WTC11 (cell line): ENCODE results near the gene FANCC. TPM values are rescaled to one million over a fixed set of nuclear protein-coding genes. Genes with fewer than 3 reads are reported as not detected.
A peak's percentile ranks its signal among the peaks of the same experiment; 100 is the strongest.

Experiments
- ATAC-seq: fragments of 200-7000 bp; cut with Tn5 transposase; 2 replicates; pipeline ENCODE4 v1.10.0; 2021; ENCODE audit warnings: mild to moderate bottlenecking, moderate library complexity
- CTCF ChIA-PET: fragments of 300-600 bp; sonication (Branson Sonifier 250); formaldehyde crosslinking; loops from one replicate; lab custom pipeline; 2021; ENCODE audit warnings: antibody characterized with exemption; lab: Charles Lee
- POLR2A ChIA-PET: fragments of 350-600 bp; sonication (Branson Sonifier 250); formaldehyde crosslinking; loops from one replicate; lab custom pipeline; 2021; ENCODE audit warnings: antibody characterized with exemption; lab: Charles Lee
- DNase-seq: peaks from one replicate; pipeline ENCODE4 v3.0.0; 2021; ENCODE audit warnings: low spot score
- H3K27ac Mint-ChIP-seq: 2 replicates; pipeline ENCODE4 v1.8.0; 2021; ENCODE audit warnings: mixed read lengths
- H3K27me3 Mint-ChIP-seq: 2 replicates; pipeline ENCODE4 v1.8.0; 2021; ENCODE audit warnings: low read depth, mild to moderate bottlenecking, moderate library complexity, mixed read lengths
- H3K36me3 Mint-ChIP-seq: 2 replicates; pipeline ENCODE4 v1.8.0; 2021; ENCODE audit warnings: mixed read lengths
- H3K4me1 Mint-ChIP-seq: 2 replicates; pipeline ENCODE4 v1.8.0; 2022; ENCODE audit warnings: mixed read lengths
- H3K4me3 Mint-ChIP-seq: 2 replicates; pipeline ENCODE4 v1.8.0; 2021; ENCODE audit warnings: mild to moderate bottlenecking, moderate library complexity, mixed read lengths
- H3K9me3 Mint-ChIP-seq: 2 replicates; pipeline ENCODE4 v1.8.0; 2021; ENCODE audit warnings: mixed read lengths
- CREB1 ChIP-seq: sonication (generic); formaldehyde crosslinking; IDR thresholded peaks from 2 replicates; pipeline ENCODE4 v1.8.0; 2023; ENCODE audit warnings: mild to moderate bottlenecking, missing genetic modification reagents
- CREM ChIP-seq: sonication (generic); formaldehyde crosslinking; IDR thresholded peaks from 2 replicates; pipeline ENCODE4 v1.8.1; 2022; ENCODE audit warnings: mild to moderate bottlenecking, missing genetic modification reagents, moderate library complexity
- FOXK1 ChIP-seq: sonication (generic); formaldehyde crosslinking; IDR thresholded peaks from 2 replicates; pipeline ENCODE4 v1.8.0; 2022; ENCODE audit warnings: mild to moderate bottlenecking, moderate library complexity, missing genetic modification reagents
- GRHL2 ChIP-seq: fragments of 250-450 bp; sonication (Bioruptor Pico); IDR thresholded peaks from 2 replicates; pipeline ENCODE4 v1.8.0; 2022; ENCODE audit warnings: mild to moderate bottlenecking, moderate library complexity; ENCODE audit not compliant: insufficient replicate concordance, severe bottlenecking
- GTF2I ChIP-seq: fragments of 250-450 bp; sonication (Bioruptor Pico); conservative IDR thresholded peaks from 2 replicates; pipeline ENCODE4 v1.4.0; 2021; ENCODE audit warnings: mild to moderate bottlenecking
- IRF2 ChIP-seq: sonication (generic); formaldehyde crosslinking; IDR thresholded peaks from 2 replicates; pipeline ENCODE4 v1.8.0; 2022; ENCODE audit warnings: low read depth, missing genetic modification reagents, borderline replicate concordance
- MXD4 ChIP-seq: fragments of 250-450 bp; sonication (Bioruptor Pico); IDR thresholded peaks from 2 replicates; pipeline ENCODE4 v1.8.0; 2021; ENCODE audit warnings: mild to moderate bottlenecking, moderate library complexity, borderline replicate concordance
- RELA ChIP-seq: sonication (generic); formaldehyde crosslinking; IDR thresholded peaks from 2 replicates; pipeline ENCODE4 v1.8.1; 2022; ENCODE audit warnings: missing genetic modification reagents, mild to moderate bottlenecking, borderline replicate concordance
- SOX15 ChIP-seq: fragments of 250-450 bp; sonication (Bioruptor Pico); IDR thresholded peaks from 2 replicates; pipeline ENCODE4 v1.9.0; 2021; ENCODE audit warnings: mild to moderate bottlenecking
- ZNF317 ChIP-seq: sonication (generic); formaldehyde crosslinking; IDR thresholded peaks from 2 replicates; pipeline ENCODE4 v1.8.1; 2023; ENCODE audit warnings: low read depth, mild to moderate bottlenecking, moderate library complexity, missing genetic modification reagents, borderline replicate concordance
- ZNF423 ChIP-seq: fragments of 250-450 bp; sonication (Bioruptor Pico); IDR thresholded peaks from 2 replicates; pipeline ENCODE4 v2.1.2; 2022; ENCODE audit warnings: mild to moderate bottlenecking, moderate library complexity
- total RNA-seq: library from RNA; stranded (reverse); gene quantifications from 3 replicates; pipeline ENCODE4 v1.2.3, GENCODE V29; 2021
- TF ChIP-seq, protein P1 (sequence below): sonication (generic); formaldehyde crosslinking; IDR thresholded peaks from 2 replicates; pipeline ENCODE4 v1.8.0; 2022; ENCODE audit warnings: mild to moderate bottlenecking, missing genetic modification reagents
- TF ChIP-seq, protein P2 (sequence below): sonication (generic); formaldehyde crosslinking; conservative IDR thresholded peaks from 2 replicates; pipeline ENCODE4 v1.8.1; 2023; ENCODE audit warnings: mild to moderate bottlenecking, low read depth, missing genetic modification reagents, moderate library complexity
- TF ChIP-seq, protein P3 (sequence below): sonication (generic); formaldehyde crosslinking; IDR thresholded peaks from 2 replicates; pipeline ENCODE4 v1.8.0; 2023; ENCODE audit warnings: missing genetic modification reagents, mild to moderate bottlenecking, borderline replicate concordance
- TF ChIP-seq, protein P4 (sequence below): sonication (generic); formaldehyde crosslinking; IDR thresholded peaks from 2 replicates; pipeline ENCODE4 v1.8.1; 2022; ENCODE audit warnings: mild to moderate bottlenecking, missing genetic modification reagents, moderate library complexity, borderline replicate concordance
- TF ChIP-seq, protein P5 (sequence below): sonication (generic); formaldehyde crosslinking; IDR thresholded peaks from 2 replicates; pipeline ENCODE4 v1.8.1; 2023; ENCODE audit warnings: mild to moderate bottlenecking, missing genetic modification reagents, borderline replicate concordance
- TF ChIP-seq, protein P6 (sequence below): sonication (generic); formaldehyde crosslinking; IDR thresholded peaks from 2 replicates; pipeline ENCODE4 v1.8.1; 2022; ENCODE audit warnings: mild to moderate bottlenecking, moderate library complexity, missing genetic modification reagents

Gene FANCC
- total RNA-seq, 1 experiment from 2014 or later = 10.9 TPM

DNA sequence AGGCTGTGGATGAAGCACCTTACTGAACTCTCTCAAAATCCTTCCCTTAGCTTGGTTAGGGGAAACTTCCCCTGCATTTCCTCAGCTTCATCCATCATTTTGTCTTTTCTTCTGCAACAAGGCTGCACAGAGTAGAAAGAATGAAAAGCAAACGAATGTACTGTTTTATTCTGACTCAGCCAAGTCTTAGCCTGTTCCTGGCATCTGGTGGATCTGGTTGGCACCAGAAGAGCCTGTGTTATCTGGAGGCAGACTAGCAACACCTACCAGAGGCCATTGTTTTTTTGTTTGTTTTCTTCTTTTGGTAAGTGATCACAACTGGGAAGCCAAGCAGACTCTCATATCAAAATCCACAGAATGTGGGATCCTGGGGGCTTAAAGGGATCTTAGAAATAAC is 200.7 kb downstream of the FANCC start:
- CTCF ChIA-PET = interaction anchor here (0.6 to 6.9 kb wide), 7 partner anchors 12 to 436 kb away, joined by 3 to 128 read pairs (median 7); no protein-coding TSS in a partner anchor
- Mint-ChIP-seq H3K4me1 (peaks cover 14% of the 10 kb centered on the region), H3K4me3 (no peak overlapping the region), H3K27ac (peak overlapping the region; percentile 6; the same call in 1 of the 2 replicates), H3K36me3 (peaks cover 5% of the 10 kb centered on the region; the same call in 1 of the 2 replicates), H3K27me3 (no peaks in the 10 kb centered on the region), H3K9me3 (no peaks in the 10 kb centered on the region)
- no peak for DNase-seq
- TF ChIP-seq, protein P1, sequence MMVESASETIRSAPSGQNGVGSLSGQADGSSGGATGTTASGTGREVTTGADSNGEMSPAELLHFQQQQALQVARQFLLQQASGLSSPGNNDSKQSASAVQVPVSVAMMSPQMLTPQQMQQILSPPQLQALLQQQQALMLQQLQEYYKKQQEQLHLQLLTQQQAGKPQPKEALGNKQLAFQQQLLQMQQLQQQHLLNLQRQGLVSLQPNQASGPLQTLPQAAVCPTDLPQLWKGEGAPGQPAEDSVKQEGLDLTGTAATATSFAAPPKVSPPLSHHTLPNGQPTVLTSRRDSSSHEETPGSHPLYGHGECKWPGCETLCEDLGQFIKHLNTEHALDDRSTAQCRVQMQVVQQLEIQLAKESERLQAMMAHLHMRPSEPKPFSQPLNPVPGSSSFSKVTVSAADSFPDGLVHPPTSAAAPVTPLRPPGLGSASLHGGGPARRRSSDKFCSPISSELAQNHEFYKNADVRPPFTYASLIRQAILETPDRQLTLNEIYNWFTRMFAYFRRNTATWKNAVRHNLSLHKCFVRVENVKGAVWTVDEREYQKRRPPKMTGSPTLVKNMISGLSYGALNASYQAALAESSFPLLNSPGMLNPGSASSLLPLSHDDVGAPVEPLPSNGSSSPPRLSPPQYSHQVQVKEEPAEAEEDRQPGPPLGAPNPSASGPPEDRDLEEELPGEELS = no peak
- TF ChIP-seq MXD4 (no peak), GRHL2 (CRISPR knock-in tag) (no peak), CREM (CRISPR knock-in tag) (no peak), SOX15 (CRISPR knock-in tag) (no peak), RELA (CRISPR knock-in tag) (no peak), FOXK1 (CRISPR knock-in tag) (no peak), GTF2I (CRISPR knock-in tag) (no peak), CREB1 (CRISPR knock-in tag) (no peak), IRF2 (no peak), ZNF423 (no peak), ZNF317 (CRISPR knock-in tag) (no peak)
- TF ChIP-seq, protein P2, sequence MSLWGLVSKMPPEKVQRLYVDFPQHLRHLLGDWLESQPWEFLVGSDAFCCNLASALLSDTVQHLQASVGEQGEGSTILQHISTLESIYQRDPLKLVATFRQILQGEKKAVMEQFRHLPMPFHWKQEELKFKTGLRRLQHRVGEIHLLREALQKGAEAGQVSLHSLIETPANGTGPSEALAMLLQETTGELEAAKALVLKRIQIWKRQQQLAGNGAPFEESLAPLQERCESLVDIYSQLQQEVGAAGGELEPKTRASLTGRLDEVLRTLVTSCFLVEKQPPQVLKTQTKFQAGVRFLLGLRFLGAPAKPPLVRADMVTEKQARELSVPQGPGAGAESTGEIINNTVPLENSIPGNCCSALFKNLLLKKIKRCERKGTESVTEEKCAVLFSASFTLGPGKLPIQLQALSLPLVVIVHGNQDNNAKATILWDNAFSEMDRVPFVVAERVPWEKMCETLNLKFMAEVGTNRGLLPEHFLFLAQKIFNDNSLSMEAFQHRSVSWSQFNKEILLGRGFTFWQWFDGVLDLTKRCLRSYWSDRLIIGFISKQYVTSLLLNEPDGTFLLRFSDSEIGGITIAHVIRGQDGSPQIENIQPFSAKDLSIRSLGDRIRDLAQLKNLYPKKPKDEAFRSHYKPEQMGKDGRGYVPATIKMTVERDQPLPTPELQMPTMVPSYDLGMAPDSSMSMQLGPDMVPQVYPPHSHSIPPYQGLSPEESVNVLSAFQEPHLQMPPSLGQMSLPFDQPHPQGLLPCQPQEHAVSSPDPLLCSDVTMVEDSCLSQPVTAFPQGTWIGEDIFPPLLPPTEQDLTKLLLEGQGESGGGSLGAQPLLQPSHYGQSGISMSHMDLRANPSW (CRISPR knock-in tag) = no peak
- TF ChIP-seq, protein P3, sequence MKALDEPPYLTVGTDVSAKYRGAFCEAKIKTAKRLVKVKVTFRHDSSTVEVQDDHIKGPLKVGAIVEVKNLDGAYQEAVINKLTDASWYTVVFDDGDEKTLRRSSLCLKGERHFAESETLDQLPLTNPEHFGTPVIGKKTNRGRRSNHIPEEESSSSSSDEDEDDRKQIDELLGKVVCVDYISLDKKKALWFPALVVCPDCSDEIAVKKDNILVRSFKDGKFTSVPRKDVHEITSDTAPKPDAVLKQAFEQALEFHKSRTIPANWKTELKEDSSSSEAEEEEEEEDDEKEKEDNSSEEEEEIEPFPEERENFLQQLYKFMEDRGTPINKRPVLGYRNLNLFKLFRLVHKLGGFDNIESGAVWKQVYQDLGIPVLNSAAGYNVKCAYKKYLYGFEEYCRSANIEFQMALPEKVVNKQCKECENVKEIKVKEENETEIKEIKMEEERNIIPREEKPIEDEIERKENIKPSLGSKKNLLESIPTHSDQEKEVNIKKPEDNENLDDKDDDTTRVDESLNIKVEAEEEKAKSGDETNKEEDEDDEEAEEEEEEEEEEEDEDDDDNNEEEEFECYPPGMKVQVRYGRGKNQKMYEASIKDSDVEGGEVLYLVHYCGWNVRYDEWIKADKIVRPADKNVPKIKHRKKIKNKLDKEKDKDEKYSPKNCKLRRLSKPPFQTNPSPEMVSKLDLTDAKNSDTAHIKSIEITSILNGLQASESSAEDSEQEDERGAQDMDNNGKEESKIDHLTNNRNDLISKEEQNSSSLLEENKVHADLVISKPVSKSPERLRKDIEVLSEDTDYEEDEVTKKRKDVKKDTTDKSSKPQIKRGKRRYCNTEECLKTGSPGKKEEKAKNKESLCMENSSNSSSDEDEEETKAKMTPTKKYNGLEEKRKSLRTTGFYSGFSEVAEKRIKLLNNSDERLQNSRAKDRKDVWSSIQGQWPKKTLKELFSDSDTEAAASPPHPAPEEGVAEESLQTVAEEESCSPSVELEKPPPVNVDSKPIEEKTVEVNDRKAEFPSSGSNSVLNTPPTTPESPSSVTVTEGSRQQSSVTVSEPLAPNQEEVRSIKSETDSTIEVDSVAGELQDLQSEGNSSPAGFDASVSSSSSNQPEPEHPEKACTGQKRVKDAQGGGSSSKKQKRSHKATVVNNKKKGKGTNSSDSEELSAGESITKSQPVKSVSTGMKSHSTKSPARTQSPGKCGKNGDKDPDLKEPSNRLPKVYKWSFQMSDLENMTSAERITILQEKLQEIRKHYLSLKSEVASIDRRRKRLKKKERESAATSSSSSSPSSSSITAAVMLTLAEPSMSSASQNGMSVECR = no peak
- TF ChIP-seq, protein P4, sequence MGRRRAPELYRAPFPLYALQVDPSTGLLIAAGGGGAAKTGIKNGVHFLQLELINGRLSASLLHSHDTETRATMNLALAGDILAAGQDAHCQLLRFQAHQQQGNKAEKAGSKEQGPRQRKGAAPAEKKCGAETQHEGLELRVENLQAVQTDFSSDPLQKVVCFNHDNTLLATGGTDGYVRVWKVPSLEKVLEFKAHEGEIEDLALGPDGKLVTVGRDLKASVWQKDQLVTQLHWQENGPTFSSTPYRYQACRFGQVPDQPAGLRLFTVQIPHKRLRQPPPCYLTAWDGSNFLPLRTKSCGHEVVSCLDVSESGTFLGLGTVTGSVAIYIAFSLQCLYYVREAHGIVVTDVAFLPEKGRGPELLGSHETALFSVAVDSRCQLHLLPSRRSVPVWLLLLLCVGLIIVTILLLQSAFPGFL = no peak
- TF ChIP-seq, protein P5, sequence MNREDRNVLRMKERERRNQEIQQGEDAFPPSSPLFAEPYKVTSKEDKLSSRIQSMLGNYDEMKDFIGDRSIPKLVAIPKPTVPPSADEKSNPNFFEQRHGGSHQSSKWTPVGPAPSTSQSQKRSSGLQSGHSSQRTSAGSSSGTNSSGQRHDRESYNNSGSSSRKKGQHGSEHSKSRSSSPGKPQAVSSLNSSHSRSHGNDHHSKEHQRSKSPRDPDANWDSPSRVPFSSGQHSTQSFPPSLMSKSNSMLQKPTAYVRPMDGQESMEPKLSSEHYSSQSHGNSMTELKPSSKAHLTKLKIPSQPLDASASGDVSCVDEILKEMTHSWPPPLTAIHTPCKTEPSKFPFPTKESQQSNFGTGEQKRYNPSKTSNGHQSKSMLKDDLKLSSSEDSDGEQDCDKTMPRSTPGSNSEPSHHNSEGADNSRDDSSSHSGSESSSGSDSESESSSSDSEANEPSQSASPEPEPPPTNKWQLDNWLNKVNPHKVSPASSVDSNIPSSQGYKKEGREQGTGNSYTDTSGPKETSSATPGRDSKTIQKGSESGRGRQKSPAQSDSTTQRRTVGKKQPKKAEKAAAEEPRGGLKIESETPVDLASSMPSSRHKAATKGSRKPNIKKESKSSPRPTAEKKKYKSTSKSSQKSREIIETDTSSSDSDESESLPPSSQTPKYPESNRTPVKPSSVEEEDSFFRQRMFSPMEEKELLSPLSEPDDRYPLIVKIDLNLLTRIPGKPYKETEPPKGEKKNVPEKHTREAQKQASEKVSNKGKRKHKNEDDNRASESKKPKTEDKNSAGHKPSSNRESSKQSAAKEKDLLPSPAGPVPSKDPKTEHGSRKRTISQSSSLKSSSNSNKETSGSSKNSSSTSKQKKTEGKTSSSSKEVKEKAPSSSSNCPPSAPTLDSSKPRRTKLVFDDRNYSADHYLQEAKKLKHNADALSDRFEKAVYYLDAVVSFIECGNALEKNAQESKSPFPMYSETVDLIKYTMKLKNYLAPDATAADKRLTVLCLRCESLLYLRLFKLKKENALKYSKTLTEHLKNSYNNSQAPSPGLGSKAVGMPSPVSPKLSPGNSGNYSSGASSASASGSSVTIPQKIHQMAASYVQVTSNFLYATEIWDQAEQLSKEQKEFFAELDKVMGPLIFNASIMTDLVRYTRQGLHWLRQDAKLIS = no peak
- TF ChIP-seq, protein P6, sequence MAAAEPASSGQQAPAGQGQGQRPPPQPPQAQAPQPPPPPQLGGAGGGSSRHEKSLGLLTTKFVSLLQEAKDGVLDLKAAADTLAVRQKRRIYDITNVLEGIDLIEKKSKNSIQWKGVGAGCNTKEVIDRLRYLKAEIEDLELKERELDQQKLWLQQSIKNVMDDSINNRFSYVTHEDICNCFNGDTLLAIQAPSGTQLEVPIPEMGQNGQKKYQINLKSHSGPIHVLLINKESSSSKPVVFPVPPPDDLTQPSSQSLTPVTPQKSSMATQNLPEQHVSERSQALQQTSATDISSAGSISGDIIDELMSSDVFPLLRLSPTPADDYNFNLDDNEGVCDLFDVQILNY (CRISPR knock-in tag) = no peak
- no peak for ATAC-seq
- POLR2A ChIA-PET = no interaction called here
